Kidney (tissue), 14 donors: ENCODE data around the gene RAB27B. TPM values are rescaled to one million over a fixed set of nuclear protein-coding genes. Genes with fewer than 3 reads are reported as not detected.

Experiments
- DNase-seq, 5 donors: peaks; one replicate each; pipeline ENCODE4 v3.0.0-alpha.2; 2013 to 2020
- FAIRE-seq: peaks from 2 replicates; lab custom pipeline; 2012; peaks lifted over from hg19 to GRCh38; lab: Jason Lieb, UNC
- H3K27ac ChIP-seq, 2 donors: one replicate each; pipeline ENCODE4 v1.7.0; 2013; ENCODE audit warnings: low read depth in 2 of 2, low read length in 2 of 2, inconsistent platforms in 1 of 2
- H3K27me3 ChIP-seq: one replicate; pipeline ENCODE4 v1.7.1; 2013; ENCODE audit warnings: low read length, inconsistent platforms; ENCODE audit not compliant: control insufficient read depth, insufficient read depth
- H3K36me3 ChIP-seq, 3 donors: one replicate each; pipeline versions ENCODE4 v1.7.0 to v1.7.1; 2013; ENCODE audit warnings: low read length in 3 of 3, control low read depth in 1 of 3, inconsistent platforms in 1 of 3; ENCODE audit not compliant: insufficient read depth in 3 of 3, control insufficient read depth in 2 of 3
- H3K4me1 ChIP-seq, 3 donors: one replicate each; pipeline versions ENCODE4 v1.7.0 to v1.7.1; 2013; ENCODE audit warnings: low read length in 3 of 3, inconsistent platforms in 1 of 3, low read depth in 1 of 3; ENCODE audit not compliant: control insufficient read depth in 2 of 3, insufficient read depth in 2 of 3
- H3K4me3 ChIP-seq, 3 donors: one replicate each; pipeline versions ENCODE4 v1.7.0 to v1.8.1; 2013; ENCODE audit warnings: low read length in 3 of 3, control low read depth in 1 of 3, inconsistent platforms in 1 of 3
- H3K9ac ChIP-seq, 3 donors: one replicate each; pipeline versions ENCODE4 v1.7.0 to v1.7.1; 2013; ENCODE audit warnings: low read length in 3 of 3, control low read depth in 1 of 3, inconsistent platforms in 1 of 3
- H3K9me3 ChIP-seq, 3 donors: one replicate each; pipeline versions ENCODE4 v1.7.0 to v1.7.1; 2013; ENCODE audit warnings: low read length in 3 of 3, control low read depth in 1 of 3, inconsistent platforms in 1 of 3; ENCODE audit not compliant: control insufficient read depth in 2 of 3, insufficient read depth in 1 of 3
- CTCF ChIP-seq: IDR thresholded peaks from 3 replicates; pipeline ENCODE4 v1.5.1; 2012; ENCODE audit warnings: mild to moderate bottlenecking, moderate library complexity, borderline replicate concordance; ENCODE audit not compliant: insufficient read depth; ENCODE audit errors: extremely low read depth
- intact Hi-C: fragments of 100-400 bp; cut with DNase I; formaldehyde crosslinking; loops from one replicate; pipeline ENCODE4 v1.11.1; 2022
- polyA plus RNA-seq: library from polyadenylated mRNA; stranded (reverse); fragments of 350-450 nt; fragmentation: Illumina TruSeq; extraction: RNeasy Lipid Tissue Mini Kit (QIAGEN cat#74804); gene quantifications from one replicate; pipeline ENCODE4 v1.2.3, GENCODE V29; 2014; ENCODE audit warnings: low read depth, low replicate concordance; ENCODE audit not compliant: insufficient read depth
- total RNA-seq: library from RNA; stranded (reverse); fragmentation: NEBNext Ultra II Directional; extraction: Animal tissue kit (Norgen Biotek cat#: 25700); gene quantifications from one replicate; pipeline ENCODE4 v1.2.1, GENCODE V29; 2021
- donor health status: control.
- donor health status: control.
- donor health status: control.
- donor health status: control.
- donor health status: control.
- donor health status: DM: yes; HTN: yes; CAD: no.
- donor health status: Normal renal cell carcinoma (clear cell type).

Gene RAB27B
- total and polyA plus RNA-seq, 2 donors from 2014 or later, result 0.32 to 4.1 TPM

DNA sequence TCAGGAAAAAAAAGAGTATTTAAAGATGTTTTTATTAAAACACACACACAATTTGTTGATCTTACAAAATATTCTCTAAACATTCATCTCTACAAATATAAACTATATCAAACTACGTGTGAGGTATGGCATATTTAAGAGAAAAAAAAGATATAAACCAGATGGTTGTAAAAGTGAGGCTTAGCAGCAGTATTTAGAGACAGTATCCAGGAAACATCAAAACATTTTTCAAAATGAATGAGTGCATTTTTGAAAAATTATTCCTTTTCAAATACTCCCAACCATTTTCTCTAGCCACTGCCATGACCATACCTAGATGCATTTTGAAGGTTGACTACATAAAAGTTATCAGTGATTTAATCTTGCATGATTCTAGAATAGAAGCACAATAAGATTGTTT, 38.2 kb upstream of the RAB27B start:
- Histone ChIP-seq H3K9ac (no peak overlapping the region), H3K9me3 (no peaks in the 10 kb centered on the region), H3K27me3 (no peaks in the 10 kb centered on the region), H3K4me1 (no peaks in the 10 kb centered on the region), H3K27ac (no peak overlapping the region), H3K36me3 (no peaks in the 10 kb centered on the region), H3K4me3 (no peak overlapping the region)
- no peak for DNase-seq
- intact Hi-C loops, result no loop called here
- FAIRE-seq, result peak; percentile 42
- no peak for TF ChIP-seq CTCF

- Histone ChIP-seq H3K9me3 (no peaks in the 10 kb centered on the region), H3K4me1 (no peaks in the 10 kb centered on the region), H3K27me3 (no peaks in the 10 kb centered on the region), H3K4me3 (no peak overlapping the region), H3K27ac (no peak overlapping the region), H3K9ac (no peak overlapping the region), H3K36me3 (no peaks in the 10 kb centered on the region)
- intact Hi-C loops, result no loop called here
- DNase-seq, result peak in 1 of 5 donors; percentile 58
- no peak for TF ChIP-seq CTCF
- FAIRE-seq, result no peak
Measured at GRCh38 chr18:54791657-54792056, 36.6 kb upstream of the RAB27B start.

- DNase-seq (peak in 1 of 5 donors; percentile 52), FAIRE-seq (no peak)
- Histone ChIP-seq H3K36me3 (no peaks in the 10 kb centered on the region), H3K27ac (no peak overlapping the region), H3K9me3 (no peaks in the 10 kb centered on the region), H3K27me3 (no peaks in the 10 kb centered on the region), H3K4me1 (no peaks in the 10 kb centered on the region), H3K9ac (no peak overlapping the region), H3K4me3 (no peak overlapping the region)
- intact Hi-C loops, result no loop called here
- TF ChIP-seq CTCF, result no peak
Measured at GRCh38 chr18:54792079-54792478, 36.2 kb upstream of the RAB27B start.

GRCh38 chr18:54794823-54795222, 33.5 kb upstream of the RAB27B start:
- H3K9ac ChIP-seq, result no peak overlapping the region
- H3K27ac ChIP-seq, result no peak overlapping the region
- H3K9me3 ChIP-seq, result no peaks in the 10 kb centered on the region
- TF ChIP-seq CTCF, result no peak
- H3K36me3 ChIP-seq, result no peaks in the 10 kb centered on the region
- no peaks in the 10 kb centered on the region for H3K4me1 ChIP-seq
- DNase-seq (no peak), FAIRE-seq (no peak)
- intact Hi-C loops, result no loop called here
- no peak overlapping the region for H3K4me3 ChIP-seq
- no peaks in the 10 kb centered on the region for H3K27me3 ChIP-seq
